ENCODE measurements around the gene UIMC1. TPM values are rescaled to one million over a fixed set of nuclear protein-coding genes. Genes with fewer than 3 reads are reported as not detected.

The UIMC1 gene
- total RNA-seq, 1 experiment from 2014 or later, result 20.7 TPM

- Histone ChIP-seq H3K9me3 (ENCODE audit: low read length) (no peaks in the 10 kb centered on the region), H3K27me3 (ENCODE audit: low read length) (peaks cover 13% of the 10 kb centered on the region), H3K79me2 (ENCODE audit: low read length) (no peaks in the 10 kb centered on the region), H3K36me3 (ENCODE audit: low read depth, low read length) (no peaks in the 10 kb centered on the region), H4K20me1 (ENCODE audit: low read length) (no peaks in the 10 kb centered on the region), H3K4me2 (ENCODE audit: low read length) (no peak overlapping the region), H3K27ac (ENCODE audit: low read length) (no peak overlapping the region), H3K4me1 (ENCODE audit: insufficient read depth, low read length) (no peaks in the 10 kb centered on the region), H2AFZ (ENCODE audit: low read length) (no peak overlapping the region), H3K9ac (ENCODE audit: low read length) (no peak overlapping the region), H3K9me2 (replicated peaks; ENCODE audit: low read length) (no peaks in the 10 kb centered on the region), H3F3A (ENCODE audit: low read length, unreplicated experiment) (no peaks in the 10 kb centered on the region), H3K4me3 (ENCODE audit: low read length) (no peak overlapping the region)
- DNase-seq, result no peak
- BruUV-seq (replicated peaks), result no TSS peak
- ChIA-PET CTCF (no interaction called here), POLR2A (ENCODE audit: unreplicated experiment) (no interaction called here)
- intact Hi-C loops (cut with micrococcal nuclease), result no loop called here
- no peak for ATAC-seq
- TF ChIP-seq EZH2phosphoT487 (IDR thresholded peaks at IDR 0.05; ENCODE audit: borderline replicate concordance, low read length), result no peak
- TF ChIP-seq EZH2 (IDR thresholded peaks at IDR 0.05; ENCODE audit: low read length, unreplicated experiment), result no peak
- TF ChIP-seq CTCF (conservative IDR thresholded peaks at IDR 0.05; ENCODE audit: low read depth, low read length), result no peak
Measured at GRCh38 chr5:176868126-176868525, 138.5 kb downstream of the UIMC1 start.

- Histone ChIP-seq H3F3A (ENCODE audit: low read length, unreplicated experiment) (no peaks in the 10 kb centered on the region), H3K27me3 (ENCODE audit: low read length) (peaks cover 13% of the 10 kb centered on the region), H3K9me3 (ENCODE audit: low read length) (no peaks in the 10 kb centered on the region), H3K4me3 (ENCODE audit: low read length) (no peak overlapping the region), H3K9ac (ENCODE audit: low read length) (no peak overlapping the region), H3K4me1 (ENCODE audit: insufficient read depth, low read length) (no peaks in the 10 kb centered on the region), H3K79me2 (ENCODE audit: low read length) (no peaks in the 10 kb centered on the region), H3K36me3 (ENCODE audit: low read depth, low read length) (no peaks in the 10 kb centered on the region), H3K9me2 (replicated peaks; ENCODE audit: low read length) (no peaks in the 10 kb centered on the region), H2AFZ (ENCODE audit: low read length) (no peak overlapping the region), H4K20me1 (ENCODE audit: low read length) (no peaks in the 10 kb centered on the region), H3K4me2 (ENCODE audit: low read length) (no peak overlapping the region), H3K27ac (ENCODE audit: low read length) (no peak overlapping the region)
- no TSS peak for BruUV-seq (replicated peaks)
- TF ChIP-seq EZH2 (IDR thresholded peaks at IDR 0.05; ENCODE audit: low read length, unreplicated experiment), result no peak
- no peak for TF ChIP-seq CTCF (conservative IDR thresholded peaks at IDR 0.05; ENCODE audit: low read depth, low read length)
- no peak for TF ChIP-seq EZH2phosphoT487 (IDR thresholded peaks at IDR 0.05; ENCODE audit: borderline replicate concordance, low read length)
- POLR2A ChIA-PET (ENCODE audit: unreplicated experiment), result no interaction called here
- intact Hi-C loops (cut with micrococcal nuclease), result no loop called here
- CTCF ChIA-PET, result interaction anchor here (0.5 kb wide), 1 partner anchor 244 kb away, joined by 3 read pairs; no protein-coding TSS in a partner anchor
- DNase-seq, result no peak
- ATAC-seq, result no peak
Measured at GRCh38 chr5:176866707-176867310, 139.8 kb downstream of the UIMC1 start.

- DNase-seq, result no peak
- H3K4me2 ChIP-seq (ENCODE audit: low read length), result no peak overlapping the region
- H3K9me2 ChIP-seq (replicated peaks; ENCODE audit: low read length), result no peaks in the 10 kb centered on the region
- H3K79me2 ChIP-seq (ENCODE audit: low read length), result no peaks in the 10 kb centered on the region
- intact Hi-C loops (cut with micrococcal nuclease), result no loop called here
- H4K20me1 ChIP-seq (ENCODE audit: low read length), result no peaks in the 10 kb centered on the region
- H3K4me3 ChIP-seq (ENCODE audit: low read length), result no peak overlapping the region
- H3K27ac ChIP-seq (ENCODE audit: low read length), result no peak overlapping the region
- H3K4me1 ChIP-seq (ENCODE audit: insufficient read depth, low read length), result no peaks in the 10 kb centered on the region
- no peaks in the 10 kb centered on the region for H3K36me3 ChIP-seq (ENCODE audit: low read depth, low read length)
- no peak for ATAC-seq
- no peaks in the 10 kb centered on the region for H3F3A ChIP-seq (ENCODE audit: low read length, unreplicated experiment)
- H3K9ac ChIP-seq (ENCODE audit: low read length), result no peak overlapping the region
- no TSS peak for BruUV-seq (replicated peaks)
- TF ChIP-seq EZH2phosphoT487 (IDR thresholded peaks at IDR 0.05; ENCODE audit: borderline replicate concordance, low read length) (no peak), EZH2 (IDR thresholded peaks at IDR 0.05; ENCODE audit: low read length, unreplicated experiment) (no peak), CTCF (conservative IDR thresholded peaks at IDR 0.05; ENCODE audit: low read depth, low read length) (no peak)
- ChIA-PET POLR2A (ENCODE audit: unreplicated experiment) (no interaction called here), CTCF (no interaction called here)
- H3K27me3 ChIP-seq (ENCODE audit: low read length), result peaks cover 13% of the 10 kb centered on the region
- H3K9me3 ChIP-seq (ENCODE audit: low read length), result no peaks in the 10 kb centered on the region
- no peak overlapping the region for H2AFZ ChIP-seq (ENCODE audit: low read length)
Measured at GRCh38 chr5:176865964-176866363, 140.6 kb downstream of the UIMC1 start.

Measured in PC-3 (cell line).